K562 (cell line): ENCODE data around the gene LAP3. TPM values are rescaled to one million over a fixed set of nuclear protein-coding genes. Genes with fewer than 3 reads are reported as not detected.

ENCODE experiments used
- ATAC-seq: fragments of 200-7000 bp; cut with Tn5 transposase; 3 replicates; pipeline ENCODE4 v1.9.1; 2020; ENCODE audit warnings: moderate library complexity
- BruUV-seq: library from RNA; stranded (reverse); fragments of 400-500 nt; replicated peaks from 2 replicates; lab custom pipeline; 2021; lab: Mats Ljungman, UMichigan
- CTCF ChIA-PET: fragments of 300-600 bp; formaldehyde crosslinking; extraction: SDS; loops from one replicate; lab custom pipeline; 2021; ENCODE audit warnings: low intra/inter-chr PET ratio; lab: Yijun Ruan, JAX
- POLR2A ChIA-PET: fragments of 300-600, 350-650 bp; sonication (Branson Sonifier 250); formaldehyde crosslinking; extraction: SDS; loops from one replicate; lab custom pipeline; 2021; ENCODE audit warnings: antibody characterized with exemption, inconsistent platforms; lab: Yijun Ruan, JAX
- DNase-seq, 4 experiments: peaks; one replicate each; pipeline versions ENCODE4 v3.0.0 to v3.0.0-alpha.2; 2011 to 2018; ENCODE audit warnings: low spot score in 3 of 4, mixed read lengths in 3 of 4; ENCODE audit errors: extremely low read depth in 1 of 4
- FAIRE-seq: peaks from 2 replicates; lab custom pipeline; 2011; peaks lifted over from hg19 to GRCh38; lab: Jason Lieb, UNC
- H2AFZ ChIP-seq: 2 replicates; pipeline ENCODE4 v1.6.0; 2011; ENCODE audit warnings: low read depth, low read length, control low read depth, inconsistent platforms
- H3K27ac ChIP-seq: fragments of 200-600 bp; 3 replicates; pipeline ENCODE4 v1.8.0; 2011; ENCODE audit warnings: low read depth, mild to moderate bottlenecking, control low read depth, inconsistent platforms, low read length, moderate library complexity, mixed read lengths; ENCODE audit errors: extremely low read depth
- H3K27me3 ChIP-seq, 2 experiments: fragments of 300-600 bp in 1 of 2; 2 replicates in 1 of 2; 3 replicates in 1 of 2; pipeline versions ENCODE4 v1.6.0 to v1.8.0; 2011; ENCODE audit warnings: inconsistent platforms in 2 of 2, low read length in 2 of 2, mild to moderate bottlenecking in 1 of 2, mixed read lengths in 1 of 2, moderate library complexity in 1 of 2; ENCODE audit not compliant: control insufficient read depth in 2 of 2, insufficient read depth in 2 of 2
- H3K36me3 ChIP-seq: fragments of 300-600 bp; 3 replicates; pipeline ENCODE4 v1.8.0; 2011; ENCODE audit warnings: mild to moderate bottlenecking, low read length, inconsistent platforms; ENCODE audit not compliant: control insufficient read depth, insufficient read depth
- H3K4me1 ChIP-seq, 2 experiments: fragments of 200-600 bp in 1 of 2; replicated peaks in 1 of 2; 2 replicates in 1 of 2; 3 replicates in 1 of 2; pipeline versions ENCODE4 v1.5.1 to v1.8.0; 2011; ENCODE audit warnings: inconsistent platforms in 2 of 2, low read length in 2 of 2, mild to moderate bottlenecking in 1 of 2, mixed read lengths in 1 of 2, moderate library complexity in 1 of 2; ENCODE audit not compliant: control insufficient read depth in 2 of 2, insufficient read depth in 2 of 2
- H3K4me2 ChIP-seq: 2 replicates; pipeline ENCODE4 v1.6.1; 2011; ENCODE audit warnings: low read length, control low read depth, inconsistent platforms, mixed read lengths; ENCODE audit not compliant: insufficient read depth
- H3K4me3 ChIP-seq: fragments of 200-600 bp; sonication (generic), shearing (Covaris generic); 2 replicates; pipeline ENCODE4 v1.5.1; 2016; ENCODE audit warnings: control low read depth, inconsistent platforms
- H3K79me2 ChIP-seq: fragments of 200-600 bp; 3 replicates; pipeline ENCODE4 v1.8.0; 2011; ENCODE audit warnings: low read length, inconsistent platforms; ENCODE audit not compliant: control insufficient read depth, insufficient read depth
- H3K9ac ChIP-seq, 2 experiments: 2 replicates each; pipeline versions ENCODE4 v1.6.0 to v1.6.1; 2011; ENCODE audit warnings: low read depth in 2 of 2, low read length in 2 of 2, control low read depth in 1 of 2, inconsistent platforms in 1 of 2, mild to moderate bottlenecking in 1 of 2, mixed read lengths in 1 of 2; ENCODE audit not compliant: insufficient read depth in 1 of 2
- H3K9me1 ChIP-seq: one replicate; pipeline ENCODE4 v1.6.0; 2011; ENCODE audit warnings: inconsistent platforms, mild to moderate bottlenecking, low read length, moderate library complexity; ENCODE audit not compliant: control insufficient read depth, insufficient read depth
- H3K9me3 ChIP-seq: replicated peaks from 2 replicates; pipeline ENCODE4 v1.5.1; 2011; ENCODE audit warnings: low read depth, low read length, inconsistent platforms; ENCODE audit not compliant: control insufficient read depth, insufficient read depth
- H4K20me1 ChIP-seq: replicated peaks from 2 replicates; pipeline ENCODE4 v1.6.1; 2011; ENCODE audit warnings: low read length, inconsistent platforms, mixed read lengths; ENCODE audit not compliant: control insufficient read depth, insufficient read depth
- ADNP ChIP-seq: fragments of 200-800 bp; sonication (Bioruptor generic); IDR thresholded peaks from 2 replicates; pipeline ENCODE4 v1.6.1; 2016; ENCODE audit warnings: missing genetic modification characterization, missing compliant biosample characterization
- ATF7 ChIP-seq: fragments of 450-650 bp; IDR thresholded peaks from 2 replicates; pipeline ENCODE4 v1.7.1; 2014; ENCODE audit warnings: mild to moderate bottlenecking, moderate library complexity
- KLF10 ChIP-seq: fragments of 250-450 bp; sonication (Bioruptor Pico); IDR thresholded peaks from 2 replicates; pipeline ENCODE4 v1.6.1; 2021; ENCODE audit warnings: matching md5 sums
- LARP7 ChIP-seq: fragments of 450-650 bp; IDR thresholded peaks from 2 replicates; pipeline ENCODE4 v1.6.1; 2016
- MAFG ChIP-seq: fragments of 450-650 bp; conservative IDR thresholded peaks from 2 replicates; pipeline ENCODE4 v1.6.1; 2016; ENCODE audit warnings: missing genetic modification characterization, missing compliant biosample characterization
- MXD1 ChIP-seq: fragments of 250-450 bp; sonication (Bioruptor Pico); IDR thresholded peaks from 2 replicates; pipeline ENCODE4 v1.8.0; 2021; ENCODE audit warnings: borderline replicate concordance, mild to moderate bottlenecking, moderate library complexity; ENCODE audit not compliant: poor library complexity, severe bottlenecking
- NELFE ChIP-seq: IDR thresholded peaks from 2 replicates; pipeline ENCODE4 v1.6.1; 2011; ENCODE audit warnings: mild to moderate bottlenecking; ENCODE audit not compliant: insufficient read depth, insufficient read length
- NFE2 ChIP-seq: IDR thresholded peaks from 2 replicates; pipeline ENCODE4 v1.6.1; 2014; ENCODE audit warnings: antibody characterized with exemption, low read depth
- NFE2L1 ChIP-seq: fragments of 450-650 bp; IDR thresholded peaks from 2 replicates; pipeline ENCODE4 v1.6.1; 2016; ENCODE audit warnings: missing genetic modification characterization, low read depth, mild to moderate bottlenecking, missing compliant biosample characterization, moderate library complexity, borderline replicate concordance
- NR1H2 ChIP-seq: sonication (generic); formaldehyde crosslinking; IDR thresholded peaks from 2 replicates; pipeline ENCODE4 v1.4.0; 2020; ENCODE audit warnings: mild to moderate bottlenecking, missing genetic modification reagents
- NRF1 ChIP-seq, 2 experiments: fragments of 450-650 bp; IDR thresholded peaks in 1 of 2; conservative IDR thresholded peaks in 1 of 2; 2 replicates each; pipeline ENCODE4 v1.6.1; 2014; ENCODE audit warnings: mild to moderate bottlenecking in 2 of 2
- POLR2A ChIP-seq: fragments of 450-650 bp; conservative IDR thresholded peaks from 2 replicates; pipeline ENCODE4 v1.6.1; 2016
- RFX7 ChIP-seq: fragments of 250-450 bp; sonication (Bioruptor Pico); IDR thresholded peaks from 2 replicates; pipeline ENCODE4 v1.5.1; 2021; ENCODE audit warnings: mild to moderate bottlenecking
- SMARCA4 ChIP-seq: fragments of 450-650 bp; IDR thresholded peaks from 2 replicates; pipeline ENCODE4 v1.6.1; 2016
- SNIP1 ChIP-seq: fragments of 450-650 bp; IDR thresholded peaks from 2 replicates; pipeline ENCODE4 v1.7.1; 2017; ENCODE audit warnings: low read depth, mild to moderate bottlenecking
- WHSC1 ChIP-seq: IDR thresholded peaks from one replicate; pipeline ENCODE4 v1.6.1; 2012; ENCODE audit warnings: low read length, control low read depth, inconsistent platforms
- ZHX1 ChIP-seq: fragments of 150-350 bp; conservative IDR thresholded peaks from 2 replicates; pipeline ENCODE4 v1.6.1; 2014; ENCODE audit warnings: low read length
- ZNF23 ChIP-seq: fragments of 250-450 bp; sonication (Bioruptor Pico); IDR thresholded peaks from 2 replicates; pipeline ENCODE4 v1.4.0; 2020; ENCODE audit warnings: mild to moderate bottlenecking
- ZNF384 ChIP-seq: IDR thresholded peaks from 2 replicates; pipeline ENCODE4 v1.6.1; 2012; ENCODE audit warnings: low read depth, low read length, improper control_type of control experiment
- WGBS: fragments of 100-300 bp; shearing (Covaris generic); methylation state at CpG from one replicate; pipeline ENCODE4 v1.1.6; 2016; ENCODE audit warnings: low coverage, mixed read lengths; ENCODE audit not compliant: insufficient coverage; ENCODE audit errors: missing lambda C conversion rate; 5-methylcytosine and 5-hydroxymethylcytosine counted together
- in situ Hi-C: fragments of 300-500 bp; cut with MboI; formaldehyde crosslinking; loops from 4 replicates; pipeline ENCODE4 v1.15.0; 2018; ENCODE audit warnings: inconsistent platforms, mixed read lengths
- intact Hi-C: fragments of 100-400 bp; cut with micrococcal nuclease; formaldehyde crosslinking; loops from 2 replicates; pipeline ENCODE4 v1.14.2; 2022
- polyA plus RNA-seq, 8 experiments: library from polyadenylated mRNA; depleted of rRNA in 4 of 8; stranded (reverse) in 5 of 8; unstranded in 3 of 8; fragments of >200 nt; fragmentation: Nextera tagmentation in 2 of 8; fragmentation: Illumina TruSeq in 1 of 8; extraction: Ambion mirVana in 2 of 8; extraction: Trizol in 1 of 8; gene quantifications; 2 replicates each; pipeline versions ENCODE4 v1.2.1 to v1.2.3, GENCODE V29; 2011 to 2014; ENCODE audit warnings: inconsistent platforms in 1 of 8, missing spikeins in 1 of 8
- total RNA-seq, 7 experiments: library from RNA; depleted of rRNA in 6 of 7; stranded (reverse); fragments of >200 nt in 6 of 7; fragmentation: Illumina TruSeq in 2 of 7; extraction: Trizol in 2 of 7; gene quantifications; 2 replicates each; pipeline versions ENCODE4 v1.2.1 to v1.2.3, GENCODE V29; 2011 to 2021; ENCODE audit warnings: low replicate concordance in 1 of 7

Gene LAP3
- total and polyA plus RNA-seq, 9 of the 15 experiments (the other 6 are each of a cell fraction or from before 2014, with no cell fraction given) = 82.3 to 170 (median 107) TPM

- TF ChIP-seq MAFG (tag) = peak; percentile 41
- TF ChIP-seq ZNF23 = no peak
- 0 out of 2 replicates have a peak, but pooled peaks have one; percentile 21 for TF ChIP-seq ADNP
- TF ChIP-seq ZNF384 = peak; percentile 33; the same call in 1 of the 2 replicates
- TF ChIP-seq NFE2 = peak; percentile 43; the same call in 1 of the 2 replicates
- TF ChIP-seq, all 486 proteins: peak for 9
These were observed 36.9 kb downstream of the LAP3 start (continued) for GRCh38 chr4:17613761-17614415.

GRCh38 chr4:17614416-17615299 lies 37.7 kb downstream of the LAP3 start, which contains the start of gene MED28:
TSS of gene MED28 (plus strand) at chr4:17614641. CDS start at chr4:17614655, 14 bp downstream.
- intact Hi-C loops = loop anchor here (1.0 kb wide), 1 partner anchor 37 kb away; the partner anchor contains the start of gene LAP3
- Histone ChIP-seq H3K27me3 (no peaks in the 10 kb centered on the region), H3K4me1 (peaks cover 15 to 16% of the 10 kb centered on the region in 2 experiments), H3K27ac (peak within 1 kb of the TSS; percentile 90), H3K9me1 (peaks cover 3% of the 10 kb centered on the region), H3K4me3 (peak within 1 kb of the TSS; percentile 78), H3K79me2 (peaks cover 54% of the 10 kb centered on the region), H3K9me3 (no peaks in the 10 kb centered on the region), H3K36me3 (peaks cover 35% of the 10 kb centered on the region), H4K20me1 (peaks cover 15% of the 10 kb centered on the region), H3K4me2 (peak within 1 kb of the TSS; percentile 93), H3K9ac (peak within 1 kb of the TSS; percentile 92 to 97), H2AFZ (peak within 1 kb of the TSS; percentile 92)
- ChIA-PET CTCF (no interaction called here), POLR2A (interaction anchor here (0.5 to 2.5 kb wide), 12 partner anchors 8 to 1401 kb away, joined by 3 to 6 read pairs (median 3); no protein-coding TSS in a partner anchor)
- in situ Hi-C loops = no loop called here
- FAIRE-seq = peak; percentile 94
- WGBS = under 1% methylated on average over 46 of the region's 46 CpGs
- DNase-seq = peak; percentile 97 to 98 (median 98)
- peak; percentile 94 for ATAC-seq
- BruUV-seq = TSS peak; percentile 83
- TF ChIP-seq LARP7 (no peak), ATF7 (peak; percentile 74), NELFE (no peak), ZHX1 (peak; percentile 45; the same call in 1 of the 2 replicates), MXD1 (CRISPR knock-in tag) (no peak), RFX7 (CRISPR knock-in tag) (no peak), SNIP1 (no peak), POLR2A (peak; percentile 96), KLF10 (CRISPR knock-in tag) (no peak), NFE2L1 (tag) (no peak), SMARCA4 (no peak), NR1H2 (no peak), WHSC1 (no peak), NRF1 (conservative IDR thresholded peaks at IDR 0.05 in 1 of 2, IDR thresholded peaks at IDR 0.05 in 1 of 2) (peak; percentile 95 to 96)
